GM23248 (cell line): Measurements from ENCODE around the gene MLXIPL. TPM values are rescaled to one million over a fixed set of nuclear protein-coding genes. Genes with fewer than 3 reads are reported as not detected.

Experiments
- DNase-seq: peaks from one replicate; pipeline ENCODE4 v3.0.0-alpha.2; 2015
- H2AFZ ChIP-seq: fragments of 200-600 bp; sonication (generic); 2 replicates; pipeline ENCODE4 v1.6.1; 2016; ENCODE audit warnings: antibody characterized with exemption
- H3F3A ChIP-seq: fragments of 200-600 bp; sonication (generic); 2 replicates; pipeline ENCODE4 v1.6.1; 2016; ENCODE audit warnings: mild to moderate bottlenecking, antibody characterized with exemption, mixed run types; ENCODE audit not compliant: insufficient read depth
- H3K27ac ChIP-seq: fragments of 200-600 bp; sonication (generic); 2 replicates; pipeline ENCODE4 v1.5.1; 2016; ENCODE audit warnings: mild to moderate bottlenecking
- H3K27me3 ChIP-seq: fragments of 200-600 bp; sonication (generic); replicated peaks from 2 replicates; pipeline ENCODE4 v1.6.1; 2016; ENCODE audit warnings: mild to moderate bottlenecking; ENCODE audit not compliant: insufficient read depth
- H3K36me3 ChIP-seq: fragments of 200-600 bp; sonication (generic); 2 replicates; pipeline ENCODE4 v1.6.1; 2016; ENCODE audit warnings: low read depth, mild to moderate bottlenecking
- H3K4me1 ChIP-seq: fragments of 200-600 bp; sonication (generic); 2 replicates; pipeline ENCODE4 v1.6.1; 2016; ENCODE audit warnings: mild to moderate bottlenecking; ENCODE audit not compliant: insufficient read depth
- H3K4me2 ChIP-seq: fragments of 200-600 bp; sonication (generic); one replicate; pipeline ENCODE4 v1.6.1; 2016; ENCODE audit warnings: mild to moderate bottlenecking; ENCODE audit not compliant: unreplicated experiment
- H3K4me3 ChIP-seq: fragments of 200-600 bp; sonication (generic); 2 replicates; pipeline ENCODE4 v1.5.1; 2016; ENCODE audit warnings: mild to moderate bottlenecking
- H3K79me2 ChIP-seq: fragments of 200-600 bp; sonication (generic); 2 replicates; pipeline ENCODE4 v1.6.1; 2016; ENCODE audit warnings: mild to moderate bottlenecking; ENCODE audit not compliant: insufficient read depth
- H3K9ac ChIP-seq: fragments of 200-600 bp; sonication (generic); 2 replicates; pipeline ENCODE4 v1.6.1; 2016; ENCODE audit warnings: mild to moderate bottlenecking
- H3K9me2 ChIP-seq: fragments of 200-600 bp; sonication (generic); 2 replicates; pipeline ENCODE4 v1.6.1; 2016; ENCODE audit warnings: mixed run types, mild to moderate bottlenecking, moderate library complexity; ENCODE audit not compliant: insufficient read depth
- H3K9me3 ChIP-seq: fragments of 200-600 bp; sonication (generic); one replicate; pipeline ENCODE4 v1.6.1; 2017; ENCODE audit warnings: low read depth
- H4K20me1 ChIP-seq: fragments of 200-600 bp; sonication (generic); 2 replicates; pipeline ENCODE4 v1.6.0; 2016; ENCODE audit not compliant: insufficient read depth
- EZH2 ChIP-seq: fragments of 200-600 bp; sonication (generic); IDR thresholded peaks from 2 replicates; pipeline ENCODE4 v1.6.1; 2018; ENCODE audit warnings: antibody characterized with exemption, mild to moderate bottlenecking; ENCODE audit not compliant: insufficient read depth, poor library complexity, severe bottlenecking
- EZH2phosphoT487 ChIP-seq: fragments of 200-600 bp; sonication (generic); IDR thresholded peaks from 2 replicates; pipeline ENCODE4 v1.6.1; 2018; ENCODE audit warnings: antibody characterized with exemption, moderate library complexity, mild to moderate bottlenecking, low read depth; ENCODE audit not compliant: insufficient read depth
- WGBS, 2 experiments: methylation state at CpG; one replicate each; pipeline ENCODE4 v1.1.6; 2015 to 2017; ENCODE audit warnings: low lambda C conversion rate in 2 of 2, low coverage in 1 of 2; ENCODE audit errors: missing lambda C conversion rate in 2 of 2; 5-methylcytosine and 5-hydroxymethylcytosine counted together
- in situ Hi-C: fragments of 300-500 bp; cut with MboI; formaldehyde crosslinking; loops from 2 replicates; pipeline ENCODE4 v1.15.0; 2020
- polyA plus RNA-seq: library from polyadenylated mRNA; unstranded; fragments of >200 nt; fragmentation: Nextera tagmentation; extraction: Ambion mirVana; gene quantifications from 2 replicates; pipeline ENCODE4 v1.2.1, GENCODE V29; 2016
- total RNA-seq: library from RNA; depleted of rRNA; stranded (reverse); fragments of >200 nt; shearing (Covaris generic); gene quantifications from 2 replicates; pipeline ENCODE4 v1.2.3, GENCODE V29; 2014

MLXIPL gene
- total and polyA plus RNA-seq, 2 experiments from 2014 or later: not detected

- WGBS, 2 experiments: 7 to 12% methylated on average over 24 to 36 of the region's 36 CpGs
- Histone ChIP-seq H3K4me1 (no peaks in the 10 kb centered on the region), H4K20me1 (no peaks in the 10 kb centered on the region), H3K36me3 (no peaks in the 10 kb centered on the region), H3K27me3 (no peaks in the 10 kb centered on the region), H3K79me2 (no peaks in the 10 kb centered on the region), H3K27ac (no peak overlapping the region), H3K9me3 (no peaks in the 10 kb centered on the region), H2AFZ (no peak overlapping the region), H3F3A (no peaks in the 10 kb centered on the region), H3K9ac (no peak overlapping the region), H3K4me3 (no peak overlapping the region), H3K9me2 (no peaks in the 10 kb centered on the region), H3K4me2 (no peak overlapping the region)
- no peak for TF ChIP-seq EZH2phosphoT487
- TF ChIP-seq EZH2: no peak
- in situ Hi-C loops: loop anchor here (10.0 to 25.0 kb wide), 2 partner anchors 118 to 255 kb away; partner anchors contain the start of gene TMEM270
- peak; percentile 53 for DNase-seq
Observed at GRCh38 chr7:73606801-73607691, 17.3 kb downstream of the MLXIPL start.

GRCh38 chr7:73605601-73606220 is 18.6 kb downstream of the MLXIPL start:
- in situ Hi-C loops: loop anchor here (10.0 to 25.0 kb wide), 2 partner anchors 119 to 257 kb away; partner anchors contain the start of gene TMEM270

DNA sequence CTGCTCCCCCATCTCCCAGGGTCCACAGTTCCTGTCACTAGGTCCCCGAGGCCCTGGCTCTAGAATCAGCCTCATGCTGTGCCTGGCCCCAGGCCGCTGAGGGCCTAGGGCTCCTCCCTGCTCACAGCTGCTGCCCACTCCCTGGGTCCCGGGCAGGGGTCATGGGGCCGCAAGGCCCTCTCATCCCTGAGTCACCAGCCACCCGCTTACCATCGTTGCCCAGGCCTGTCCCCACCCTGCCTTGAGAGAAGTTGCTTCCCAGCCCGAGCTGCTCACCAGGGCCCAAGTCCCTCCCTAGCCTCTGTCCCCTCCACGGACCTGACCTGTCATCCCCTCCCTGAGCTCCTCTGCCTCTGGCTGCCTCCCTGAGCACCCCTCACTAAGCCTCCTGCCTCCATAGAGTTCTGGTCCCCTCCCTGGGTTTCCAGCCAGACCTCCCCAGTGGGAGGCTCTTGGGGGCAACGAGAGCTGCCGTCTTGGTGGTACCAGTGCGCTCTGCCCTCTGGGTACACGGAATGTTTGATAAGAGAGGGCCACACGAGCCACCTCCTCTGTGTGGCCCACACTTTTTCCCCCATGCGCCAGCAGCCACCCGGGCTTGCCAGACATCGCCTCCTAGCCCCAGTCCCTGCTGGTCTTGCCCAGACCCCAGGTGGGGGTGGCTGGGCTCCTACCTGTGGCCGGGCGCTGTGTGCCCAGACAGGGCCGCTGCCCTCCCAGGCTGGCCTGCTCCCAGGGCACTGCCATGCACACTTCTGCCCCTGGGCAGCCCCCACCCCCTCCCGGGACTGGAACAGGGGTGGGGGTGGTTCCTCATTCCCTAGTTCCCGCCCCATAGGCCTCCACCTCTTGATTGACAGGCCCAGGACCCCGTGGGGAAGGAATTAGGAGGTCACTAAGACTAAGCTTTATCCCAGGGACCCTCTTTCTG is 21.3 kb downstream of the MLXIPL start:
- no peak overlapping the region for H3K9ac ChIP-seq
- no peaks in the 10 kb centered on the region for H3K4me1 ChIP-seq
- H3K9me2 ChIP-seq: no peaks in the 10 kb centered on the region
- no peak overlapping the region for H3K4me3 ChIP-seq
- H3K27ac ChIP-seq: no peak overlapping the region
- no peak overlapping the region for H2AFZ ChIP-seq
- H3K9me3 ChIP-seq: no peaks in the 10 kb centered on the region
- in situ Hi-C loops: loop anchor here (10.0 to 25.0 kb wide), 2 partner anchors 122 to 259 kb away; partner anchors contain the start of gene TMEM270
- H4K20me1 ChIP-seq: no peaks in the 10 kb centered on the region
- no peaks in the 10 kb centered on the region for H3K79me2 ChIP-seq
- WGBS, 2 experiments: 64 to 70% methylated on average over 17 to 20 of the region's 22 CpGs
- H3F3A ChIP-seq: no peaks in the 10 kb centered on the region
- H3K36me3 ChIP-seq: no peaks in the 10 kb centered on the region
- no peak overlapping the region for H3K4me2 ChIP-seq
- TF ChIP-seq EZH2phosphoT487 (no peak), EZH2 (no peak)
- no peaks in the 10 kb centered on the region for H3K27me3 ChIP-seq
- DNase-seq: no peak

More at GRCh38 chr7:73605601-73606220, 18.6 kb downstream of the MLXIPL start:
- H4K20me1 ChIP-seq: no peaks in the 10 kb centered on the region
- H3K9me3 ChIP-seq: no peaks in the 10 kb centered on the region
- H3K4me2 ChIP-seq: no peak overlapping the region
- no peak overlapping the region for H2AFZ ChIP-seq
- no peaks in the 10 kb centered on the region for H3K27me3 ChIP-seq
- H3K4me1 ChIP-seq: no peaks in the 10 kb centered on the region
- no peak overlapping the region for H3K9ac ChIP-seq
- H3F3A ChIP-seq: no peaks in the 10 kb centered on the region
- H3K27ac ChIP-seq: no peak overlapping the region
- DNase-seq: no peak
- no peaks in the 10 kb centered on the region for H3K9me2 ChIP-seq
- TF ChIP-seq EZH2 (no peak), EZH2phosphoT487 (no peak)
- H3K4me3 ChIP-seq: no peak overlapping the region
- 69 to 80% methylated on average over 21 to 23 of the region's 23 CpGs for WGBS, 2 experiments
- H3K36me3 ChIP-seq: no peaks in the 10 kb centered on the region
- H3K79me2 ChIP-seq: no peaks in the 10 kb centered on the region

DNA sequence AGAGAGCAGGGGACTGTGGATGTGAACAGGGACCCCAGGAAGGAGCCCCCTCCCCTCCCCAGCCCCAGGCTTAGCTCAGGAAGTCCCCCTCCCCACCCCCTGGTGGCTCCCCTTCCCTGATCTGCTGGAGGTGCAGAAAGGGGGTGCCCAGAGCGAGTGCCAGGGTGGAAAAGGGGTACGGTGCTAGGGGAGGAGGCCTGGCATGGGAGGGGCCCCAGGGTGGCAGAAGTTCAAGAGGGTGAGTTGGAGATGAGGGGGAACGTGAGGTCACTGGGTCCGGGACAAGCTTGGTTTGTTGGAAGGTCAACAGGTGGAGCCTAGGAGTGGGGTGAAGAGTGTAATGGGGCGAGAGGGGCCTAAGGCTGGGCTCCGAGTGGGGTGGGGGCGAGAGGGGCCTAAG is 24.4 kb downstream of the MLXIPL start:
- H2AFZ ChIP-seq: no peak overlapping the region
- H3K9me2 ChIP-seq: no peaks in the 10 kb centered on the region
- no peaks in the 10 kb centered on the region for H4K20me1 ChIP-seq
- TF ChIP-seq EZH2: no peak
- in situ Hi-C loops: loop anchor here (10.0 to 25.0 kb wide), 2 partner anchors 125 to 262 kb away; partner anchors contain the start of gene TMEM270
- H3K36me3 ChIP-seq: no peaks in the 10 kb centered on the region
- H3K27ac ChIP-seq: no peak overlapping the region
- H3K9ac ChIP-seq: no peak overlapping the region
- no peak for DNase-seq
- no peak overlapping the region for H3K4me2 ChIP-seq
- H3K9me3 ChIP-seq: no peaks in the 10 kb centered on the region
- H3K79me2 ChIP-seq: no peaks in the 10 kb centered on the region
- no peak overlapping the region for H3K4me3 ChIP-seq
- H3K27me3 ChIP-seq: no peaks in the 10 kb centered on the region
- 9 to 40% methylated on average over 4 to 7 of the region's 7 CpGs for WGBS, 2 experiments
- no peaks in the 10 kb centered on the region for H3F3A ChIP-seq
- H3K4me1 ChIP-seq: no peaks in the 10 kb centered on the region
